Spleen (tissue), 11 donors: Measurements from ENCODE around the gene GSG1L2. TPM values are rescaled to one million over a fixed set of nuclear protein-coding genes. Genes with fewer than 3 reads are reported as not detected.

Experiments
- DNase-seq: peaks from one replicate; pipeline ENCODE4 v3.0.0-alpha.2; 2020
- H3K27ac ChIP-seq, 8 donors: fragments of 200-600 bp; sonication (generic) in 7 of 8; 1 replicate in 4 of 8; 2 replicates in 4 of 8; pipeline versions ENCODE4 v1.5.0 to v1.8.0; 2016 to 2021; ENCODE audit warnings: inconsistent platforms in 4 of 8, mild to moderate bottlenecking in 4 of 8, moderate library complexity in 1 of 8
- H3K27me3 ChIP-seq, 7 donors: fragments of 200-600 bp; sonication (generic) in 6 of 7; replicated peaks in 1 of 7; 1 replicate in 4 of 7; 2 replicates in 3 of 7; pipeline versions ENCODE4 v1.5.0 to v1.8.0; 2016 to 2021; ENCODE audit warnings: inconsistent platforms in 3 of 7, mild to moderate bottlenecking in 1 of 7
- H3K36me3 ChIP-seq, 6 donors: fragments of 200-600 bp; sonication (generic) in 5 of 6; 1 replicate in 4 of 6; 2 replicates in 2 of 6; pipeline versions ENCODE4 v1.5.0 to v1.8.0; 2016 to 2021; ENCODE audit warnings: inconsistent platforms in 2 of 6
- H3K4me1 ChIP-seq, 6 donors: fragments of 200-600 bp; sonication (generic) in 5 of 6; 1 replicate in 3 of 6; 2 replicates in 3 of 6; pipeline versions ENCODE4 v1.5.0 to v1.8.0; 2016 to 2021; ENCODE audit warnings: inconsistent platforms in 3 of 6
- H3K4me3 ChIP-seq, 8 donors: fragments of 200-600 bp; sonication (generic) in 7 of 8; 1 replicate in 4 of 8; 2 replicates in 4 of 8; pipeline versions ENCODE4 v1.5.0 to v1.8.0; 2016 to 2021; ENCODE audit warnings: inconsistent platforms in 4 of 8, mild to moderate bottlenecking in 4 of 8, moderate library complexity in 2 of 8
- H3K9me3 ChIP-seq, 8 donors: fragments of 200-600 bp; sonication (generic) in 7 of 8; 1 replicate in 4 of 8; 2 replicates in 4 of 8; pipeline versions ENCODE4 v1.5.0 to v1.8.0; 2016 to 2021; ENCODE audit warnings: inconsistent platforms in 4 of 8
- CTCF ChIP-seq, 11 experiments: fragments of 200-600 bp in 7 of 11; fragments of 450-650 bp in 4 of 11; sonication (generic) in 4 of 11; IDR thresholded peaks in 8 of 11; conservative IDR thresholded peaks in 3 of 11; 1 replicate in 7 of 11; 2 replicates in 4 of 11; pipeline versions ENCODE4 v1.4.0 to v1.8.0; 2016 to 2021; ENCODE audit warnings: antibody characterized with exemption in 11 of 11, inconsistent platforms in 4 of 11, mild to moderate bottlenecking in 1 of 11
- POLR2A ChIP-seq, 3 donors: fragments of 450-650 bp; IDR thresholded peaks; one replicate each; pipeline ENCODE4 v1.5.1; 2017; ENCODE audit warnings: antibody characterized with exemption in 3 of 3, mild to moderate bottlenecking in 1 of 3
- POLR2AphosphoS5 ChIP-seq, 3 donors: sonication (generic); formaldehyde crosslinking; IDR thresholded peaks; one replicate each; pipeline ENCODE4 v1.5.1; 2017; ENCODE audit warnings: antibody characterized with exemption in 3 of 3
- WGBS, 5 donors: extraction: QIAGEN DNeasy Blood & Tissue Kit in 3 of 5; methylation state at CpG; one replicate each; pipeline versions ENCODE4 v1.1.5 to v1.1.7; 2013 to 2018; 5-methylcytosine and 5-hydroxymethylcytosine counted together
- intact Hi-C: fragments of 100-400 bp; cut with DNase I; formaldehyde crosslinking; loops from one replicate; pipeline ENCODE4 v1.15.0; 2023; ENCODE audit warnings: low total_unique reads
- polyA plus RNA-seq, 3 donors: library from polyadenylated mRNA; stranded (reverse); fragments of 200-250 nt; gene quantifications; one replicate each; pipeline ENCODE4 v1.2.1, GENCODE V29; 2013
- total RNA-seq, 7 donors: library from RNA; depleted of rRNA in 3 of 7; stranded (reverse); fragments of >200 nt in 3 of 7; fragmentation: NEBNext Ultra II Directional in 4 of 7; extraction: Animal tissue kit (Norgen Biotek cat#: 25700) in 4 of 7; gene quantifications; one replicate each; pipeline versions ENCODE4 v1.1.0 to v1.2.1, GENCODE V29; 2016 to 2021
- donor health status: healthy with polysubstance abuse.
- donor health status: DM: no; HTN: no; CAD: no; lungs with moderate emphysema.
- donor health status: DM: no; HTN: no; CAD: no.
- donor health status: Bipolar disorder and iron deficiency.
- donor health status: healthy.
- donor health status: DM: no; HTN: no; CAD: no.
- donor health status: DM: yes; HTN: yes; CAD: no.

The GSG1L2 gene
- total and polyA plus RNA-seq, 10 donors = not detected

DNA sequence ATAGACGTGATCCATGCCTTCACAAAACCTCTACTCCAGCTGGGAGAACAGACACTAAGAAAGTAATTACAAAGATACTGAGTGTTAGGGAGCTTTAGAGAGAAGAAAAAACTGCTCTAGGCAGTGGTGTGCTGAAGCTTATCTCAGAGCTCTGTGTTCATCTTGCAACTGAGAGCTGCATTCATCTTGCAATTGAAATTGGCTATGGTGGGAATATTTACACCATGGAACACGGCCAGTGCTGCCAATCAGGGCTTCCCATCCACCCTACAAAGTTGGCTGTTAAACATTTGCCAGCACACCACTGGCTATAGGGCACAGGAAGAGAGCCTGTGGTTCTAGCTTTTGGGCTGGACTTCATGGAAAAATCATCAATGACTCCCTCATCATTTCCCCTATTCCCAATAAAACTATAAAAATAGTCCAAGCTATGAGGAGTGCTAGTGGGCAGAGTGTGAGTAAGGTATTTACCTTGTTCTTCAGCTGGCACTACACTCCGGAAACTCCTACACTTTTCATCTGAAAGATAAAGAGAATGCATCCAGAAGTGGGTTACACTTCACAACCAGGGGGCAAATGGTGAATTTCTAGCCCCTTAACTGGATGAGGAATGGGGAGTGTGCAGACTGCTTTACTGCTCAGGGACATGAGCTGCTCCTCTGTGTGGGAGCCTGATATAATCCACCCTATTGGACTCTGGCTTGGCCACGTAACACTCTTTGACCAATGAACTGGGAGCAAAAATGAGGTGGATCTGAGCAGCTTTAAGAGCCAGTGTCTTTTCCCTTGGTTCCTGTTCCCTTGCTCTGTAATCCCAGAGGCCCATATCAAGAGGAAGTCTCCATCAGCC, 11.6 kb downstream of the GSG1L2 start:
- peaks cover 0 to 3% (median 0%) of the 10 kb centered on the region in 8 donors for H3K9me3 ChIP-seq
- H3K4me3 ChIP-seq = no peak overlapping the region
- no peak for TF ChIP-seq POLR2A (IDR thresholded peaks at IDR 0.05)
- intact Hi-C loops = no loop called here
- peaks cover 0 to 29% (median 0%) of the 10 kb centered on the region in 7 donors for H3K27me3 ChIP-seq
- H3K36me3 ChIP-seq = no peaks in the 10 kb centered on the region
- WGBS, 5 donors = 73 to 86% (median 76%) methylated on average over 4 of the region's 4 CpGs
- DNase-seq = no peak
- H3K27ac ChIP-seq = no peak overlapping the region
- no peaks in the 10 kb centered on the region for H3K4me1 ChIP-seq

GRCh38 chr17:9809409-9809808, 12.5 kb downstream of the GSG1L2 start:
- intact Hi-C loops = no loop called here
- Histone ChIP-seq H3K27ac (no peak overlapping the region), H3K9me3 (peaks cover 0 to 12% (median 2%) of the 10 kb centered on the region in 8 donors), H3K27me3 (peaks cover 0 to 29% (median 0%) of the 10 kb centered on the region in 7 donors), H3K4me1 (no peaks in the 10 kb centered on the region), H3K4me3 (no peak overlapping the region), H3K36me3 (no peaks in the 10 kb centered on the region)
- no peak for DNase-seq
- 87 to 94% (median 92%) methylated on average over 8 of the region's 8 CpGs for WGBS, 5 donors
- TF ChIP-seq POLR2AphosphoS5 (IDR thresholded peaks at IDR 0.05) = no peak
- no peak for TF ChIP-seq POLR2A (IDR thresholded peaks at IDR 0.05)
- no peak for TF ChIP-seq CTCF (IDR thresholded peaks at IDR 0.05 in 8 of 11, conservative IDR thresholded peaks at IDR 0.05 in 3 of 11)

GRCh38 chr17:9806699-9807098, 15.2 kb downstream of the GSG1L2 start:
- Histone ChIP-seq H3K4me1 (no peaks in the 10 kb centered on the region), H3K4me3 (no peak overlapping the region), H3K27me3 (peaks cover 0 to 31% (median 0%) of the 10 kb centered on the region in 7 donors), H3K36me3 (no peaks in the 10 kb centered on the region), H3K9me3 (peaks cover 0 to 17% (median 5%) of the 10 kb centered on the region in 8 donors), H3K27ac (no peak overlapping the region)
- TF ChIP-seq CTCF (IDR thresholded peaks at IDR 0.05 in 8 of 11, conservative IDR thresholded peaks at IDR 0.05 in 3 of 11) (no peak), POLR2AphosphoS5 (IDR thresholded peaks at IDR 0.05) (no peak), POLR2A (IDR thresholded peaks at IDR 0.05) (no peak)
- WGBS, 5 donors = 63 to 79% (median 75%) methylated on average over 6 of the region's 6 CpGs
- intact Hi-C loops = no loop called here
- no peak for DNase-seq

- intact Hi-C loops = no loop called here
- H3K9me3 ChIP-seq = peaks cover 0 to 17% (median 5%) of the 10 kb centered on the region in 8 donors
- WGBS, 5 donors = 18 to 88% (median 32%) methylated on average over 4 of the region's 4 CpGs
- H3K4me1 ChIP-seq = no peaks in the 10 kb centered on the region
- H3K4me3 ChIP-seq = no peak overlapping the region
- peaks cover 0 to 28% (median 0%) of the 10 kb centered on the region in 7 donors for H3K27me3 ChIP-seq
- TF ChIP-seq POLR2AphosphoS5 (IDR thresholded peaks at IDR 0.05) (no peak), CTCF (IDR thresholded peaks at IDR 0.05 in 8 of 11, conservative IDR thresholded peaks at IDR 0.05 in 3 of 11) (no peak), POLR2A (IDR thresholded peaks at IDR 0.05) (no peak)
- no peak for DNase-seq
- no peak overlapping the region for H3K27ac ChIP-seq
- no peaks in the 10 kb centered on the region for H3K36me3 ChIP-seq
These were observed 16.1 kb downstream of the GSG1L2 start for GRCh38 chr17:9805769-9806168.
